Left cardiac atrium (tissue), 4 donors: ENCODE data around the gene SMTN. TPM values are rescaled to one million over a fixed set of nuclear protein-coding genes. Genes with fewer than 3 reads are reported as not detected.
"Not testable (repeated sequence)": the region's sequence is repeated elsewhere in the genome, so short reads cannot be mapped to it uniquely, and the experiment has no call there.

Source experiments
- ATAC-seq, 2 donors: fragments of 200-7000 bp; cut with Tn5 transposase; one replicate each; pipeline ENCODE4 v1.9.1; 2020; ENCODE audit warnings: mild to moderate bottlenecking in 2 of 2, moderate library complexity in 2 of 2
- DNase-seq: peaks from one replicate; pipeline ENCODE4 v3.0.0-alpha.2; 2020
- intact Hi-C, 2 donors: fragments of 100-400 bp; cut with DNase I; formaldehyde crosslinking; loops; one replicate each; pipeline versions ENCODE4 v1.14.1 to v1.15.1; 2022 to 2023
- total RNA-seq, 2 donors: library from RNA; stranded (reverse); fragmentation: NEBNext Ultra II Directional; extraction: Animal tissue kit (Norgen Biotek cat#: 25700); gene quantifications; one replicate each; pipeline ENCODE4 v1.2.1, GENCODE V29; 2021
- donor health status: DM: no; HTN: yes; CAD: no.
- donor health status: DM: no; HTN: yes; CAD: no; lungs with severe emphysema.
- donor health status: DM: yes; HTN: yes; CAD: no.
- donor health status: Dilated cardiomyopathy.

SMTN gene
- total RNA-seq, 2 donors from 2014 or later = 142 to 150 TPM

DNA sequence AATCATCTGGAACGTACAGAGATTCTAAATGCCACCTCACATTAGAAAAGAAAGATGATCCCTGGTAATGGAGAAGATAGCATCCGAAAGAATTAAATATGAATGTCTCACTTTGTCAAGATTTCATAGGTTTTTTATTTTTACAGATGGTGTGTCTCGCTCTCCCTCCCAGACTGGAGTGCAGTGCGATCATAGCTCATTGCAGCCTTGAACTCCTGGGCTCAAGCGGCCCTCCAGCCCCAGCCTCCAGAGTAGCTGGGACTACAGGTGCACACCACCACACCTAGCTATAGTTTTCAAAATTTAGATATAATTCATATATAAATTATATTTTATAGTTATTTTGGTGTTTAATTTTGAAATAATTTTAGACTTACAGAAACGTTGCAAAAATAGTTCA lies 16.7 kb upstream of the SMTN start:
- DNase-seq = no peak
- no peak for ATAC-seq
- intact Hi-C loops = no loop called here

GRCh38 chr22:31068970-31069369 lies 12.1 kb upstream of the SMTN start:
- no peak for DNase-seq
- ATAC-seq = no peak
- intact Hi-C loops = no loop called here

DNA sequence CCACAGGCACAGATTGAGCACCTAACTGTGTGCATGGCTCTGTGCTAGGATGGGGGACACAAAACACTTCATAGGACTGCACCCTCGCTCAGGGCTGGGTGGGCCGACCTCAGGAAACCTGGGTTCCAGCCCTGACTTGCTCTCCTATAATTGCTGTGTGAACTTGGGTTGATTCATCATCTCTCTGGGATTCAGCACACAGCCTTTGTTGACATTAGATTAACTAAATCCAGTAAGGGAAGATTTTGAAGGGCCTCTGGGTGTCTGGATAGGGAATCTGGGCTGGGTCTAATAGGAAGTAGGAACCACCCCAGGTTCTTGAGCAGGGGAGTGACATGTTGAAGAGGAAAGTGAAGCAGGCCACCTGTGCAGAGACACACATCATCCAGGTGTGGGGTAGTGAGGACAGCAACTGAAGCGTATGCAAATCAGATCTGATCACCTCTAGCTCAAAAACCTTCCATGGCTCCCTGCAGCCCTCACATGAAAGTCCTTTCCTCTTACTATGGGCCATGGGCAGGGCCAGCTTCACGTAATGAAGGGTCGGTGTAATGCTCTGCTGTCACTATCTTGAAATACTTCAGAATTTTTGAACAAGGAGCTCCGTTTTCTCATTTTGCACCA lies 11.3 kb upstream of the SMTN start:
- ATAC-seq, DNase-seq, intact Hi-C loops: not testable (repeated sequence)

DNA sequence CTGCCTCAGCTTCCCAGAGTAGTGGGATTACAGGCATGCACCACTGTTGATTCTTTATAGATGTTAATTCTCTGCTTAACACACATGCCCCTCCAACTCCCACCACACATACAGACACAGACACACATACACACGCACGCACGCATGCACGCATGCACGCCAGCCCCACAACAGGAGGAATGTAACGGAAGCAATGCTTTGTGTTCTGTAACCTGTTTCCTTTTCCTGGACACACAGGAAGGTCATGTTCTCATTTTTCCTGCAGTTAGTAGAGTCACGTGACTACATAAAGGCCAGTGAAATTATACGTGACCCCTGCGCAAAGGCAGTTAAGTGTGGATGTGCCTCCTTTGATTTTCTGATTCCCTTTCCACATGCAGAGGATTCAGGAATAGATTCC lies 8.0 kb upstream of the SMTN start:
- ATAC-seq, DNase-seq, intact Hi-C loops: not testable (repeated sequence)

GRCh38 chr22:31073545-31074145 lies 7.5 kb upstream of the SMTN start:
- DNase-seq, ATAC-seq, intact Hi-C loops: not testable (repeated sequence)

- peak; percentile 90 for DNase-seq
- peak; percentile 86 to 90 for ATAC-seq
- intact Hi-C loops = no loop called here
Measured at GRCh38 chr22:31075961-31076360, 5.2 kb upstream of the SMTN start.

- DNase-seq = no peak
- ATAC-seq = no peak
- intact Hi-C loops = no loop called here
Measured at GRCh38 chr22:31077681-31078080, 3.4 kb upstream of the SMTN start.

DNA sequence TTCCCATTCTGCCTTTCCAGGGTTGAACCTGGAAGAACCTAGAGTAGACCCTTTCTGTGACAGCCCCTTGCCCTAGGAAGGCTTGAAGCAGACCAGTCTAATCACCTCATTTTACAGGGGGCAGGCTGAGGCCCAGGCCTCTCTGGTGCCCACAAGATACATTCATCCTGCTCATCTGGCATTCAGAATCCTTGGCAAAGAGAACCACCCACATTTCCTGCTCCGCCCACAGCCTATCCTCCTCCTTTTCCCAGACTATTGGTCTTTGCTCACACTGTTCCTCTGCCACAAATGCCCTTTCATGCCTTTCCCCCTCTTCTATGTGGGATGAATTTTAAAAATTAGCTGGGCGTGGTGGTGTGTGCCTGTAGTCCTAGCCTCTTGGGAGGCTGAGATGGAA lies 2.7 kb upstream of the SMTN start:
- DNase-seq, ATAC-seq, intact Hi-C loops: not testable (repeated sequence)

GRCh38 chr22:31079095-31079642 lies 1.9 kb upstream of the SMTN start:
- ATAC-seq (no peak), DNase-seq (no peak)
- intact Hi-C loops = no loop called here

GRCh38 chr22:31080164-31080847 lies 812 bp upstream of the SMTN start:
- ATAC-seq (no peak), DNase-seq (no peak)
- intact Hi-C loops = loop anchor here (5.0 to 10.0 kb wide), 3 partner anchors 33 to 113 kb away; partner anchors contain the start of genes MORC2 (in 2 of the 2) and TUG1 (in 2 of the 2)

GRCh38 chr22:31081963-31082605 lies 966 bp downstream of the SMTN start:
- DNase-seq (peak; percentile 25), ATAC-seq (no peak)
- intact Hi-C loops = loop anchor here (5.0 to 10.0 kb wide), 3 partner anchors 35 to 115 kb away; partner anchors contain the start of genes MORC2 (in 2 of the 2) and TUG1 (in 2 of the 2)

GRCh38 chr22:31082606-31083376 lies 1.7 kb downstream of the SMTN start:
- intact Hi-C loops = loop anchor here (5.0 to 10.0 kb wide), 3 partner anchors 35 to 115 kb away; partner anchors contain the start of genes MORC2 (in 2 of the 2) and TUG1 (in 2 of the 2)
- ATAC-seq (peak in 1 of 2 donors; percentile 4), DNase-seq (peak; percentile 83)

GRCh38 chr22:31083377-31083768 lies 2.3 kb downstream of the SMTN start:
- no peak for ATAC-seq
- intact Hi-C loops = loop anchor here (5.0 to 10.0 kb wide), 3 partner anchors 36 to 116 kb away; partner anchors contain the start of genes MORC2 (in 2 of the 2) and TUG1 (in 2 of the 2)
- DNase-seq = peak; percentile 17

DNA sequence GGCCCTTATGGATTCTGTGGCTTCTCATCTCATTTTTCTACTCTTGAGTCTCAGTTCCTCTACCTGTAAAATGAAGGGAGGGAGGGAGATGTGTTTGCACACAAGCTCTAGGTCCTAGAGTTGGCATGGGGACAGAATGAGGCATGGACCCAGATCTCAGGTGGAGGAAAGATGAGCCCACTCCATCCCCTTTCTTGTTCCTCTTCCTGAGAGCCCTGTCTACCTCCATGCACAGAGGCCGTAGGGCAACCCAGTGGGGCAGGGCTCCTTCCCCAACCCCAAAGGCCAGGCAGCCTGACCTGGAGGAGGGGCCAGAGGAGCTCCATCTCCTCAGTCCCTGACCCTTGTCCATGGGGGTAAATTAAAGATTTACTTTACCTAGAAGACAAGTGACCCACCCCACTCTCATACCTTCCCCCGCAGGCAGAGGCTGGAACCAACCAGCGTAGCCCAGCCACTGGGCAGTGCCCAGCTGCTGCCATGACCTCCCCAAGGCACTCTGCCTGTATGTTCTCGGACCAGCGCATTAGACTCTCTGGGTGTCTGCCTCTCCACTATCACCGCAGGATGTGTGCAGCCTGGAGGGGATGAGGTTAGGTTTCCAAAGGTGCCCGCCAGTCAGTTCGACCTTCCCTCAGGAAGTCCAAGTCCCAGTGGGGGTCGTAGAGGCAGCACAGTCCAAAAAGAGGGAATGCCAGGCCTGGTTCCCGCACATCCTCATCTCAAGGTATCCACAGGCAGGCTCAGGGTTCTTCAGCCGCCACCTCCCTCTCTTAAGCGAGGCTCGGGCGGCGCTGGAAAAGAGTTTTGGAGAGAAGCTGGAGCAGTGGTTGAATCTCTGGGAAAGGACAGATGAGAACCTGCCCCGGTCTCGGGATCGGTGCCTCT lies 3.0 kb downstream of the SMTN start:
- DNase-seq = no peak
- ATAC-seq = peak in 1 of 2 donors; percentile 0
- intact Hi-C loops = loop anchor here (2.0 to 10.0 kb wide), 4 partner anchors 37 to 137 kb away; partner anchors contain the start of genes MORC2 (in 2 of the 2) and TUG1 (in 2 of the 2)

- peak; percentile 85 to 88 for ATAC-seq
- peak; percentile 94 for DNase-seq
- intact Hi-C loops = loop anchor here (2.0 to 10.0 kb wide), 5 partner anchors 38 to 138 kb away; partner anchors contain the start of genes MORC2 (in 2 of the 2) and TUG1 (in 2 of the 2)
Measured at GRCh38 chr22:31084811-31085492, 3.8 kb downstream of the SMTN start.

- DNase-seq (peak; percentile 60), ATAC-seq (peak; percentile 0 to 2)
- intact Hi-C loops = loop anchor here (2.0 to 10.0 kb wide), 3 partner anchors 69 to 139 kb away; no protein-coding TSS in a partner anchor
Measured at GRCh38 chr22:31085493-31085824, 4.3 kb downstream of the SMTN start.
